Measurements from ENCODE around the gene CDH4. TPM values are rescaled to one million over a fixed set of nuclear protein-coding genes. Genes with fewer than 3 reads are reported as not detected.

CDH4 gene
- total and polyA plus RNA-seq, 2 of the 8 experiments (the other 6 are each of a cell fraction or from before 2014, with no cell fraction given), result 4.3 to 7.9 TPM

GRCh38 chr20:61766921-61767610 is 515.0 kb downstream of the CDH4 start (continued):
- no peak for TF ChIP-seq BACH1 (IDR thresholded peaks at IDR 0.05; ENCODE audit: low read length)

Measured in H1 (cell line).